Measurements from ENCODE around the gene CDSN.
A peak's percentile ranks its signal among the peaks of the same experiment; 100 is the strongest.

The CDSN gene

GRCh38 chr6:31118178-31118577 is 2.1 kb downstream of the CDSN start:
- no peak overlapping the region for H3K27ac ChIP-seq
- DNase-seq (ENCODE audit: low read depth, low spot score), result no peak

- no peak overlapping the region for H3K27ac ChIP-seq
- DNase-seq (ENCODE audit: low read depth, low spot score), result no peak
Observed at GRCh38 chr6:31116661-31117385, 3.4 kb downstream of the CDSN start.

GRCh38 chr6:31115941-31116560 is 4.2 kb downstream of the CDSN start:
- peak overlapping the region; percentile 89 for H3K27ac ChIP-seq
- DNase-seq (ENCODE audit: low read depth, low spot score), result no peak

- peak overlapping the region; percentile 89 for H3K27ac ChIP-seq
- peak; percentile 40 for DNase-seq (ENCODE audit: low read depth, low spot score)
Observed at GRCh38 chr6:31114970-31115849, 5.0 kb downstream of the CDSN start.

- peak; percentile 81 for DNase-seq (ENCODE audit: low read depth, low spot score)
- peak within 1 kb of the TSS; percentile 89 for H3K27ac ChIP-seq
Observed at GRCh38 chr6:31114541-31114878, 5.7 kb downstream of the CDSN start, which contains the start of gene PSORS1C1. TSS of gene PSORS1C1 (plus strand) at chr6:31114800. CDS start at chr6:31129633, 14,833 bp downstream.

- H3K27ac ChIP-seq, result peak overlapping the region; percentile 89
- no peak for DNase-seq (ENCODE audit: low read depth, low spot score)
Observed at GRCh38 chr6:31113861-31114540, 6.2 kb downstream of the CDSN start.

GRCh38 chr6:31112478-31112877 is 7.8 kb downstream of the CDSN start, which contains the start of gene C6orf15:
TSS of gene C6orf15 (minus strand) at chr6:31112575. CDS start at chr6:31112555, 20 bp downstream.
- DNase-seq (ENCODE audit: low read depth, low spot score), result no peak
- H3K27ac ChIP-seq, result no peak within 1 kb of the TSS

- no peak for DNase-seq (ENCODE audit: low read depth, low spot score)
- H3K27ac ChIP-seq, result no peak overlapping the region
Observed at GRCh38 chr6:31111712-31112111, 8.5 kb downstream of the CDSN start.

- no peak for DNase-seq (ENCODE audit: low read depth, low spot score)
- no peak overlapping the region for H3K27ac ChIP-seq
Observed at GRCh38 chr6:31110825-31111582, 9.2 kb downstream of the CDSN start.

GRCh38 chr6:31107052-31107451 is 13.2 kb downstream of the CDSN start:
- no peak for DNase-seq (ENCODE audit: low read depth, low spot score)
- no peak overlapping the region for H3K27ac ChIP-seq

- no peak for DNase-seq (ENCODE audit: low read depth, low spot score)
- H3K27ac ChIP-seq, result no peak overlapping the region
Observed at GRCh38 chr6:31103136-31103535, 17.1 kb downstream of the CDSN start.

- DNase-seq (ENCODE audit: low read depth, low spot score), result no peak
- H3K27ac ChIP-seq, result no peak overlapping the region
Observed at GRCh38 chr6:31098449-31098938, 21.8 kb downstream of the CDSN start.

- no peak overlapping the region for H3K27ac ChIP-seq
- no peak for DNase-seq (ENCODE audit: low read depth, low spot score)
Observed at GRCh38 chr6:31096656-31097055, 23.6 kb downstream of the CDSN start.

GRCh38 chr6:31096215-31096614 is 24.0 kb downstream of the CDSN start:
- no peak for DNase-seq (ENCODE audit: low read depth, low spot score)
- no peak overlapping the region for H3K27ac ChIP-seq

GRCh38 chr6:31094389-31094881 is 25.8 kb downstream of the CDSN start:
- peak overlapping the region; percentile 26 for H3K27ac ChIP-seq
- no peak for DNase-seq (ENCODE audit: low read depth, low spot score)

GRCh38 chr6:31092769-31093505 is 27.3 kb downstream of the CDSN start:
- DNase-seq (ENCODE audit: low read depth, low spot score), result no peak
- H3K27ac ChIP-seq, result no peak overlapping the region

GRCh38 chr6:31092238-31092637 is 28.0 kb downstream of the CDSN start:
- no peak for DNase-seq (ENCODE audit: low read depth, low spot score)
- no peak overlapping the region for H3K27ac ChIP-seq

- DNase-seq (ENCODE audit: low read depth, low spot score), result no peak
- H3K27ac ChIP-seq, result no peak overlapping the region
Observed at GRCh38 chr6:31091680-31092079, 28.6 kb downstream of the CDSN start.

- DNase-seq (ENCODE audit: low read depth, low spot score), result no peak
Observed at GRCh38 chr6:31090973-31091364, 29.3 kb downstream of the CDSN start.

More at GRCh38 chr6:31090973-31091364, 29.3 kb downstream of the CDSN start:
- no peak overlapping the region for H3K27ac ChIP-seq

Measured in epithelial cell of prostate (primary cell).